Measurements from ENCODE around the gene PAFAH1B1. TPM values are rescaled to one million over a fixed set of nuclear protein-coding genes. Genes with fewer than 3 reads are reported as not detected.

Gene PAFAH1B1
- total and polyA plus RNA-seq, 10 of the 15 experiments (the other 5 are each of a cell fraction or from before 2014, with no cell fraction given) = 28.9 to 107 (median 49.1) TPM

DNA sequence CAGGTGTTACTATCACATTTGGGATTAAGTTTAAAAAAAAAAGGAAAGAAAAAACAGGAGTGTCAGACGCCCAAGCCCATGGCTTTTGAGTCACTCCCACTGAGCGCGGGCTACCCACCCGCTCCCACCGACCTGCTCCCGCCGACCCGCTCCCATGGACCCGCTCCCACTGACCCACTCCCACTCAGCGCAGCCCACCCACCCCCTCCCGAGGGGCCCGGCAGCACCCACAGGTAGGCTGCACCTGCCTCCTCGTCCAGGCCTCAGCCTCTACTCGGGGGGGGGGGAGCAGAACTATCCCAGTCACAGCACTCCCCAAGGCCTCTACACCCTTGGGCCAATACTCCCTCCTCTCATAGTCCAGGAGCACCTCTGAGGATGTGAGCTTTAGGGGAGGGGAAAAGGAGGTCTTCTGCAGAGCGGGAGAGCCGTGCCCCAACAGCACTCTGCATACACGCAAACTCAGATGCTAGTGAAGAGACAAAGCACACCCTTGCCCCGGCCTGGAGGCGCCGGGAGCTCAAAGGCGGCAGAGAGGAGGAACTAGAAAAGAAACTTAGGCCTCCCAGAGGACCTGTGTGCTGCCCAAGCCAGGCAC lies 115.2 kb downstream of the PAFAH1B1 start (continued):
- TF ChIP-seq, protein P1, sequence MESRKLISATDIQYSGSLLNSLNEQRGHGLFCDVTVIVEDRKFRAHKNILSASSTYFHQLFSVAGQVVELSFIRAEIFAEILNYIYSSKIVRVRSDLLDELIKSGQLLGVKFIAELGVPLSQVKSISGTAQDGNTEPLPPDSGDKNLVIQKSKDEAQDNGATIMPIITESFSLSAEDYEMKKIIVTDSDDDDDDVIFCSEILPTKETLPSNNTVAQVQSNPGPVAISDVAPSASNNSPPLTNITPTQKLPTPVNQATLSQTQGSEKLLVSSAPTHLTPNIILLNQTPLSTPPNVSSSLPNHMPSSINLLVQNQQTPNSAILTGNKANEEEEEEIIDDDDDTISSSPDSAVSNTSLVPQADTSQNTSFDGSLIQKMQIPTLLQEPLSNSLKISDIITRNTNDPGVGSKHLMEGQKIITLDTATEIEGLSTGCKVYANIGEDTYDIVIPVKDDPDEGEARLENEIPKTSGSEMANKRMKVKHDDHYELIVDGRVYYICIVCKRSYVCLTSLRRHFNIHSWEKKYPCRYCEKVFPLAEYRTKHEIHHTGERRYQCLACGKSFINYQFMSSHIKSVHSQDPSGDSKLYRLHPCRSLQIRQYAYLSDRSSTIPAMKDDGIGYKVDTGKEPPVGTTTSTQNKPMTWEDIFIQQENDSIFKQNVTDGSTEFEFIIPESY (IDR thresholded peaks at IDR 0.05) = no peak
- TF ChIP-seq ATF7 (IDR thresholded peaks at IDR 0.05; ENCODE audit: low read depth) (no peak), NFXL1 (IDR thresholded peaks at IDR 0.05; ENCODE audit: borderline replicate concordance) (no peak)

DNA sequence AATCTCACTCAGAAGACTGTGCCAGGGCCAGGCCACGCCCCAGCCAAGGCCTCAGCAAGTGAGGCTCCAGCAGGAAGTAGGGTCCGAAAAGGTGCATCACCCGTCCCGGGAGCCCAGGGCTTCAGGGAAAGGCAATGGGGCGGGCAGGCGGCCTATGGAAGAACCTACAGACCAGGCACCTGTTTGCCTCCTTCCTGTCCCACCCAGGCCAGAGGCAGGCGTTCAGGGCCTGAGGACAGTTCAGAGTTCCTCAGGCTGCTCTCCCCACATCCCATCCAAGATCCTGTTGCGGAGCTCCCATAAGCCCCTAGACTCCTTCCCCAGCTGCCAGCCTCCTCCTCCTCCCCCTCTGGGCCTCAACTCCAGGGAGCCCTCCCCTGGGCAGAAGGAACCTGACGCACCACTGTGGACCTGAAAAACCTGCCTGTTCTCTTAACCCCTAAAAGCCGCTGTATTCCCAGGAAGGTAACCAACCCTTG lies 115.8 kb downstream of the PAFAH1B1 start:
- Histone ChIP-seq H3K4me1 (ENCODE audit: control insufficient read depth, insufficient read depth, low read length) (peaks cover 20% of the 10 kb centered on the region), H3K9ac (ENCODE audit: control insufficient read depth, insufficient read depth, low read length) (peak overlapping the region; percentile 85), H4K20me1 (ENCODE audit: control insufficient read depth, insufficient read depth) (peaks cover 8% of the 10 kb centered on the region; the same call in 1 of the 2 replicates), H3K4me3 (peak overlapping the region; percentile 95), H3K4me2 (ENCODE audit: control insufficient read depth, insufficient read depth) (peak overlapping the region; percentile 98), H3K36me3 (ENCODE audit: control insufficient read depth in 2 of 2, insufficient read depth in 2 of 2, low read length in 1 of 2) (peaks cover 0 to 11% of the 10 kb centered on the region in 2 experiments; a peak in 2 of 4 replicates), H3K79me2 (ENCODE audit: control insufficient read depth, insufficient read depth, low read length) (peaks cover 73% of the 10 kb centered on the region), H3K9me3 (replicated peaks; ENCODE audit: control insufficient read depth, insufficient read depth, low read length) (no peaks in the 10 kb centered on the region), H3K27ac (ENCODE audit: control insufficient read depth, insufficient read depth) (peak overlapping the region; percentile 68), H3K27me3 (replicated peaks in 1 of 2; ENCODE audit: control insufficient read depth in 2 of 2, insufficient read depth in 2 of 2, low read length in 1 of 2) (no peaks in the 10 kb centered on the region), H2AFZ (ENCODE audit: control insufficient read depth, low read depth, low read length) (peak overlapping the region; percentile 19; the same call in 1 of the 2 replicates)
- intact Hi-C loops (cut with micrococcal nuclease; ENCODE audit: unreplicated experiment) (no loop called here), in situ Hi-C loops (cut with MboI) (no loop called here)
- ChIA-PET SMC1A (ENCODE audit: uncharacterized antibody, unreplicated experiment) (interaction anchor here (1.0 to 1.5 kb wide), 2 partner anchors 50 to 327 kb away, joined by 3 to 4 read pairs; no protein-coding TSS in a partner anchor), RAD21 (ENCODE audit: unreplicated experiment) (interaction anchor here (1.2 to 1.9 kb wide), 4 partner anchors 111 to 307 kb away, joined by 3 to 8 read pairs (median 4); partner anchors contain the start of gene PAFAH1B1), CTCF (interaction anchor here (1.1 to 2.2 kb wide), 4 partner anchors 23 to 327 kb away, joined by 3 to 10 read pairs (median 3); no protein-coding TSS in a partner anchor), POLR2A (interaction anchor here (1.0 kb wide), 1 partner anchor 116 kb away, joined by 3 read pairs; the partner anchor contains the start of gene PAFAH1B1)
- BruUV-seq (replicated peaks) = no TSS peak
- DNase-seq (ENCODE audit: low read depth, low spot score) = no peak
- WGBS (ENCODE audit: insufficient coverage, insufficient replicate concordance, low lambda C conversion rate, missing lambda C conversion rate) = 6% methylated on average over 10 of the region's 10 CpGs
- peak; percentile 79 for FAIRE-seq
- peak; percentile 78 for ATAC-seq
- no peak for TF ChIP-seq ZNF622 (IDR thresholded peaks at IDR 0.05)
- no peak for TF ChIP-seq ASH2L (IDR thresholded peaks at IDR 0.05; ENCODE audit: borderline replicate concordance, low read depth)
- TF ChIP-seq LARP7 (IDR thresholded peaks at IDR 0.05) = no peak
- TF ChIP-seq HDGF (IDR thresholded peaks at IDR 0.05) = 0 out of 2 replicates have a peak, but pooled peaks have one; percentile 13
- TF ChIP-seq, protein P2, sequence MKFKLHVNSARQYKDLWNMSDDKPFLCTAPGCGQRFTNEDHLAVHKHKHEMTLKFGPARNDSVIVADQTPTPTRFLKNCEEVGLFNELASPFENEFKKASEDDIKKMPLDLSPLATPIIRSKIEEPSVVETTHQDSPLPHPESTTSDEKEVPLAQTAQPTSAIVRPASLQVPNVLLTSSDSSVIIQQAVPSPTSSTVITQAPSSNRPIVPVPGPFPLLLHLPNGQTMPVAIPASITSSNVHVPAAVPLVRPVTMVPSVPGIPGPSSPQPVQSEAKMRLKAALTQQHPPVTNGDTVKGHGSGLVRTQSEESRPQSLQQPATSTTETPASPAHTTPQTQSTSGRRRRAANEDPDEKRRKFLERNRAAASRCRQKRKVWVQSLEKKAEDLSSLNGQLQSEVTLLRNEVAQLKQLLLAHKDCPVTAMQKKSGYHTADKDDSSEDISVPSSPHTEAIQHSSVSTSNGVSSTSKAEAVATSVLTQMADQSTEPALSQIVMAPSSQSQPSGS (IDR thresholded peaks at IDR 0.05; ENCODE audit: low read length) = no peak
- 0 out of 2 replicates have a peak, but pooled peaks have one; percentile 47 for TF ChIP-seq GATAD2B (conservative IDR thresholded peaks at IDR 0.05; ENCODE audit: low read depth)
- TF ChIP-seq NBN (IDR thresholded peaks at IDR 0.05) = no peak
- no peak for TF ChIP-seq ATF7 (IDR thresholded peaks at IDR 0.05; ENCODE audit: low read depth)
- TF ChIP-seq PAX8 (IDR thresholded peaks at IDR 0.05) = no peak
- no peak for TF ChIP-seq BRCA1 (IDR thresholded peaks at IDR 0.05; ENCODE audit: low read depth, low read length)
- TF ChIP-seq CBX5 (IDR thresholded peaks at IDR 0.05; ENCODE audit: low read depth) = no peak
- no peak for TF ChIP-seq ZNF207 (IDR thresholded peaks at IDR 0.05; ENCODE audit: borderline replicate concordance)
- TF ChIP-seq SP1 (IDR thresholded peaks at IDR 0.05; ENCODE audit: low read depth, low read length) = no peak
- TF ChIP-seq RFX5 (IDR thresholded peaks at IDR 0.05; ENCODE audit: low read depth, low read length) = no peak
- no peak for TF ChIP-seq ZNF384 (IDR thresholded peaks at IDR 0.05; ENCODE audit: borderline replicate concordance, low read depth, low read length)
- TF ChIP-seq STAT1 (conservative IDR thresholded peaks at IDR 0.05) = no peak
